Transverse colon (tissue), 3 donors: ENCODE measurements around the gene FLAD1.

ENCODE experiments used
- CTCF ChIP-seq, 5 experiments: fragments of 200-600 bp in 3 of 5; fragments of 450-650 bp in 2 of 5; sonication (generic) in 3 of 5; IDR thresholded peaks; 1 replicate in 2 of 5; 2 replicates in 3 of 5; pipeline ENCODE4 v1.5.1; 2016 to 2017; ENCODE audit warnings: antibody characterized with exemption in 5 of 5, inconsistent platforms in 3 of 5, mild to moderate bottlenecking in 2 of 5, moderate library complexity in 1 of 5
- EP300 ChIP-seq: sonication (generic); formaldehyde crosslinking; IDR thresholded peaks from one replicate; pipeline ENCODE4 v1.6.1; 2017; ENCODE audit warnings: antibody characterized with exemption, low read depth

GRCh38 chr1:154993572-154994268 is 10.6 kb downstream of the FLAD1 start, which contains the start of gene LENEP:
- TF ChIP-seq CTCF (IDR thresholded peaks at IDR 0.05) (no peak), EP300 (no peak)
